Stimulated activated naive CD8-positive, alpha-beta T cell treated with anti-CD3 and anti-CD28 coated beads, Interleukin-15, Interleukin-2, amounts not matched to agents 100 ng/mL and 50 ng/mL, for 24 hours (primary cell): Measurements from ENCODE around the gene GSC.
"Not testable (repeated sequence)": the region's sequence is repeated elsewhere in the genome, so short reads cannot be mapped to it uniquely, and the experiment has no call there.

ENCODE experiments used
- H3K27ac Mint-ChIP-seq: one replicate; pipeline ENCODE4 v1.8.0; 2021; ENCODE audit warnings: mild to moderate bottlenecking, mixed read lengths
- H3K27me3 Mint-ChIP-seq: one replicate; pipeline ENCODE4 v1.8.0; 2021; ENCODE audit warnings: mixed read lengths
- H3K36me3 Mint-ChIP-seq: one replicate; pipeline ENCODE4 v1.8.0; 2021; ENCODE audit warnings: low read depth, mixed read lengths
- H3K4me1 Mint-ChIP-seq: one replicate; pipeline ENCODE4 v1.8.0; 2021; ENCODE audit warnings: low read depth, mixed read lengths
- H3K4me3 Mint-ChIP-seq: one replicate; pipeline ENCODE4 v1.8.0; 2021; ENCODE audit warnings: mild to moderate bottlenecking, mixed read lengths
- H3K9me3 Mint-ChIP-seq: one replicate; pipeline ENCODE4 v1.8.0; 2021; ENCODE audit warnings: mixed read lengths

GSC gene

DNA sequence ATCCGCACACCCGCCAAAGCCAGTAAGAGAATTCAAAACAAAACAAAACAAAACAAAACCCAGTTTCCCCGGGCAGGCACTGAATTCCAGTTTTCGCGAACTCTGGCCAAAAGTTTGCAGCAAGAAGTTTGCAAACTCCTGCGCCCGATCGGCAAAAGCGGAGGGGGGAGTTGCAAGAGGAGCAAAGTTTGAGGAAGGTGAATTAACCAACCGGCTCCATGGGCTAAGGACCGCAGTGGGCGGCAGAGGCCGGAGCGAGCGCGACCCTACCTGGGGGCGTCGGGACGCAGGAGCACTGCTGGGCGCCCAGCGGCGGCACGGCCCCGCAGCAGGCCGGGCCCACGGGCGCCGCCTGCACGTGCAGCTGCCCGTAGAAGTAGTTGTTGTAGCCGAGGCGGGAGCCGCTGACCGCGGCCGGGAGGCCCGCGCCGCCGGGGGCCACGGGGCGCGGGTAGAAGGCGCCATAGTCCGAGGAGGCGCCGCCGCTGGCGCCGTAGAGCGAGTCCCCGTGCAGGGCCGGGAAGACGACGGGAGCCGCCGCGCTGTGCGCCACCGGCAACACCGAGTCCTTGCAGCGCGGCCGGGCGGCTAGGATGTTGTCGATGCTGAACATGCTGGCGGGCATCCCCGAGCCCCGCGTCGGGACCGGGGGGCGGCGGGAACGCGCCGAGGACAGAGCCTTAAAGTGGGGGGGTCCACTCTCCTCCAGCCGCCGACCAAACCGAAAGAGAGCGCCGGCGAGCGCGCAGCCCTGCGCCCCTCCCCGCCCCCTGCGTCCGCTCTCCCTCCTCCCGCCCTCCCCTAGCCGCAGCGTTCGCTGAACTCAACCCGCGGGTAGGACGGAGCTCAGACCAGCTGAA lies at the start of gene GSC:
TSS of gene GSC (minus strand) at position 723 of the 860 bp plus-strand sequence. CDS start at position 625, 98 bp downstream.
- no peaks in the 10 kb centered on the region for H3K9me3 Mint-ChIP-seq
- H3K27ac Mint-ChIP-seq: no peak within 1 kb of the TSS

DNA sequence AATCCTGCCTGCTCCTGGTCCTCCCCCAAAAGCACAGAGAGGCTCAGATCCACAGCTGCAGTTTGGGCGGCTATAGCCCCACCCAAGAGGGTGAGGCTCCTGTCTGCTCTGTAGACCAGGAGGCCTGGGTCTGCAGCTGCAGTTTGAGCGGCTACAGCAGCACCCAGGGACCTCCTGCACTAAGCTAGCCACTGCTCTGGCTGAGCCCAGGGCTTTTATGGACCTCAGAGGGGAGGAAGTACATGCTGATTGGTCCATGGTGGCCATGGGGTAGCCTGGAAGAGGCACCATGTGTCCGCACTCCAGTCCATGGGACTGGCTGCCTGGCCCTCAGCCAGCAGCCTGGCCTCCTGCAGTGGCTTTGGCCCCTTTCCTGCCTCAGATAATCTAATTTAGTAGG lies 49.6 kb upstream of the GSC start:
- Mint-ChIP-seq H3K9me3 (no peaks in the 10 kb centered on the region), H3K4me1 (no peaks in the 10 kb centered on the region), H3K27ac (no peak overlapping the region), H3K36me3 (no peaks in the 10 kb centered on the region), H3K4me3 (no peak overlapping the region), H3K27me3 (peaks cover 11% of the 10 kb centered on the region)

More for the DNA sequence above, at the start of gene GSC:
- H3K4me3 Mint-ChIP-seq: peak within 1 kb of the TSS; percentile 72
- no peaks in the 10 kb centered on the region for H3K36me3 Mint-ChIP-seq
- H3K4me1 Mint-ChIP-seq: peaks cover 19% of the 10 kb centered on the region
- H3K27me3 Mint-ChIP-seq: peaks cover 86% of the 10 kb centered on the region

DNA sequence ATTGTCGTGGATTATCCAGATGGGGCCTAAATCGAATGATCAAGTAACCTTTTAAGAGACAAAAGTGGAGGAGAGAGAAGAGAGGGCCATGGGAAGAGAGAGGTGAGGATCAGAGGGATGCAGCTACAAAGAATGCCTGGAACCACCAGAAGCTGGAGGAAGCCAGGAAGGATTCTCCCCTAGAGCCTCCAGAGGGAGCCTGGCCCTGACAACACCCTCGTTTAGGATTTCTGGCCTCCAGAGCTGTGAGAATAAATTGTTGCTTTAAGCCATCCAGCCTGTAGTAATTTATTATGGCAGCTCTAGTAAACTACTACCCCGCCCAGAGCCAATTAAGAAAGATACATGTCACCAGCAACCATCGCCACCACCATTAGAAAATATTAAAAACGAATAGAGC lies 46.2 kb upstream of the GSC start:
- Mint-ChIP-seq H3K4me3 (no peak overlapping the region), H3K27me3 (no peaks in the 10 kb centered on the region), H3K36me3 (no peaks in the 10 kb centered on the region), H3K4me1 (no peaks in the 10 kb centered on the region), H3K27ac (no peak overlapping the region), H3K9me3 (no peaks in the 10 kb centered on the region)

DNA sequence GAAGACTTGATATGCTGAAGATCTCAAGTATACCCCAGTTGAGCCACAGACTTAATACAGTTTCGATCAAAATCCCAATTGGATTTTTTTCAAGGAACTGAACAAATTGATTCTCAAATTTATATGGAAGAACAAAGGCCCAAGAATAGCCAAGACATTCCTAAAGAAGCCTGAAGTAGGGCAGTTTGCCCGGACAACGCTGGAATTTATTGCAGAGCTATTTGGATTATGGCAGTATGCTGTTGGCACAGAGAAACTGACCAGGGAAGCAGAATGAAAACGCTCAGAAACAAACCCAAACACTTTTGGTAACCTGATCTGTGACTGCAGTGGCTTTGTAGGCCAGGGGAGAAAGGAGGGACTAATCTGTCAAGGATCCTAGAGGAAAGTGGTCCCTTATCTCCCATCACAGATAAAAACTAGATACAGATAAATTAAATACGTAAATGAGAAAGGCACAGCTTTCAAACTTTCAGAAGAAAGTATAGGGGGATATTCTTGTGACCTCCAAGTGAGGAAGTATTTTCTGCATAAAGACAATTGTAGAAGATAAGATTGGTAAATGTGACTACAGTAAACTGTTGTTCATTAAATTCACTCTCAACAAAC lies 35.9 kb upstream of the GSC start:
- Mint-ChIP-seq H3K27ac (no peak overlapping the region), H3K4me3 (no peak overlapping the region), H3K4me1 (no peaks in the 10 kb centered on the region), H3K27me3 (peaks cover 10% of the 10 kb centered on the region), H3K9me3 (no peaks in the 10 kb centered on the region), H3K36me3 (no peaks in the 10 kb centered on the region)

DNA sequence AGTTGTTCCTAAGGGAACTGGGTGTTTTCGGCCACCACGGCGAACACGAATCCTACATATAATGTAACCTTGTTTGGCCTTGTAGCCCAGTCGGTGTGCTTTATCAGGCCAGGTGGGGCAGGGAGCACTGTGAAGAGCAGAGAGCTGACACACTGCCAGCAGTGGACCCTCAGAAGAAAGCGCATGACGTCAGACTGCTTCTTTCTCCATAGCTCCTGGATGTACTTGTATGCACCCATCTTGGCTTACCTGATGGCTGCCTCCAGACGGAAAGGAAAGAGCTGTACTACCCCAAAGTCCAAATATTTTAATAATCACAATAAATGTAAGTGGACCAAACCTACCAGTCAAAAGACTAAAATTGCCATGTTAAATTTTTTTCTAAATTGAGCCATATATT lies 31.3 kb upstream of the GSC start:
- Mint-ChIP-seq H3K4me3 (no peak overlapping the region), H3K27me3 (peaks cover 10% of the 10 kb centered on the region), H3K4me1 (no peaks in the 10 kb centered on the region), H3K36me3 (no peaks in the 10 kb centered on the region), H3K27ac (no peak overlapping the region), H3K9me3 (no peaks in the 10 kb centered on the region)

DNA sequence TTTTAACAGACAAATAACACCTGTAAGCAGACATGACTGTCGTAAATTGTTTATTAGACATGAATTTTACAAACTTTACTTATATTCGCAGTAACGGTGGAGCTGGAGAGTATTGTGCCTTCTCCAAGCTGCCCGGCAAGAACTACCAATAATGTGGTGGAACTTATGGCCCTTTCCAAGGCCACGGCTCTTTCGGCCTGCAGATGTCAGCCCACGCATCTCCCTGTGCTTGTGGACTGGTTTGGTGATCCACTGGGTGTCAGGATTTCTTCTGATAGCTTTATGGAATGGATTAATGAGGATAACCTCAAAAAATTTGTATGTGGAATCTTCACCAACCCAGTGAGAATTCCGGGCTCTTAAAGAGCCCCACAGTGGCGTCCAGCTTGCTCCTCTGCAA lies 30.9 kb upstream of the GSC start:
- H3K27ac Mint-ChIP-seq, H3K4me1 Mint-ChIP-seq, H3K36me3 Mint-ChIP-seq, H3K9me3 Mint-ChIP-seq, H3K4me3 Mint-ChIP-seq: not testable (repeated sequence)
- H3K27me3 Mint-ChIP-seq: peaks cover 10% of the 10 kb centered on the region

DNA sequence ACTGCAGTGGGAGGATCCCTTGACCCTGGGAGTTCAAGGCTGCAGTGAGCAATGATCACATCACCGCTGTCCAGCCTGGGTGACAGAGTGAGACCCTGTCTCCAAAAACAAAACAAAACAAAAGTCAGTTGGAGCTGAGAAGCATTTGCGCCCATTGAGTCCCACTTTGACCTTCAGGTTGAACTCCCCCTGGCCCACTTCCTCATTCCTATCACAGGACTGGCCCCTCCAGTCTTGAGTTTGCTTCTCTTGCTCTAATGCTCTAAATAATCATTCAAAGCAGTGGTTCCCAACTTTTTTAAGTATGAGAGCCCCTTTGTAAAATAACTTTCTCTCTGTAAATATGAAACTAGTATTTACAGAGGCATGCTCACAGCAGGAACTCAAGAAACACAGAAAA lies 28.0 kb upstream of the GSC start:
- peaks cover 18% of the 10 kb centered on the region for H3K27me3 Mint-ChIP-seq
- H3K9me3 Mint-ChIP-seq: no peaks in the 10 kb centered on the region
- no peaks in the 10 kb centered on the region for H3K4me1 Mint-ChIP-seq
- H3K4me3 Mint-ChIP-seq: no peak overlapping the region
- no peaks in the 10 kb centered on the region for H3K36me3 Mint-ChIP-seq
- H3K27ac Mint-ChIP-seq: no peak overlapping the region

DNA sequence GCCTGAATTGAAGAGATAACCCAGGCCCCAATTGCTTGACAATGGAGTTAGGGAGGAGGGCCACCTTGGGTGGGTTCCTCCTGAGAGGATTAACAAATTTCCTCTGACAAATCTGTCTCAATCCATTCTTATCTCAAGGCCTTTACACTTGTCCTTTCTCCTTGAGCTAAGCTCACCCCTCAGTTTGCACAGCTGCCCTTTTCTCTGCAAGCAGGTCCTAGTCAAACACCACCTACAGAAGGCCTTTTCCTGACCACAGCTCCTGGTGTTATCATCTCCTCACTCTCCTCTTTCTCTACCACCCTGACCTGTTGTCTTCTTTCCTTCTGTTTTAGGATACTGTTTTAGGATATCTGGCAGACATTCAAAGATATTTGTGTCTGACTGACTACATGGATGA lies 26.4 kb upstream of the GSC start:
- H3K4me3 Mint-ChIP-seq: no peak overlapping the region

DNA sequence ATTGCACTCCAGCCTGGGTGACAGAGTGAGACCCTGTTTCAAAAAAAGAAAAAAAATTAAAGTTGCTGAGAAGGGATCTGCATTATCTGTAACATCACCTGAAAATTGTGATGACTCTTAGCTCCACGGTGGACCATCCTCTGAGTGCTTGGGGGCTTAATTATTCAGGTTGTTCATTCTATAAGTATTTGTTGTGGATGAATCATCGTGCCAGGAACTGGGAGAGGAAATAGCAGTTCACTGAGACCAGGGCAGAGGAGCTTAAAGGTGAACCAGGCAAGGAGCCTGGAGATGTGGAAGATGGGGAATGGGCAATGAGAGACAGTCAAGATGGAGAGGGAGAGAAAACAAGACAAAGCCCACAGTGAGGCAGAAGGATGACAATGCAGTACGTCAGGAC lies 25.5 kb upstream of the GSC start:
- Mint-ChIP-seq H3K4me1 (no peaks in the 10 kb centered on the region), H3K27ac (no peak overlapping the region), H3K4me3 (no peak overlapping the region), H3K36me3 (no peaks in the 10 kb centered on the region), H3K27me3 (peaks cover 18% of the 10 kb centered on the region), H3K9me3 (peaks cover 4% of the 10 kb centered on the region)

More for the DNA sequence above, 26.4 kb upstream of the GSC start:
- H3K27me3 Mint-ChIP-seq: peaks cover 18% of the 10 kb centered on the region
- H3K9me3 Mint-ChIP-seq: no peaks in the 10 kb centered on the region
- H3K27ac Mint-ChIP-seq: no peak overlapping the region
- H3K36me3 Mint-ChIP-seq: no peaks in the 10 kb centered on the region
- no peaks in the 10 kb centered on the region for H3K4me1 Mint-ChIP-seq

DNA sequence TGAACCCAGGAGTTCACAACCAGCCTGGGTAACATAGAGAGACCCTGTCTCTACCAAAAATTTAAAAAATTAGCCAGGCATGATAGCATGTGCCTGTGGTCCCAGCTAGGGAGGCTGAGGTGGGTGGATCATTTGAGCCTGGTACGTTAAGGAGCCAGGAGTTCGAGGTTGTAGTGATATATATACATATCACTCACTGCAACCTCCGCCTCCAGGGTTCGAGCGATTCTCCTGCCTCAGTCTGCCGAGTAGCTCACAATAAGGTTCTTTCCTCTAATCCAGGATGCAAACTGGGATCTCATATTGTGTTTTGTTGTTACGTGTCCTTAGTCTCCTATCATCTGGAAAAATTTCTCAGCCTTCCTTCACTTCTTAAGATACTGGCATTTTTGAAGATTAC lies 24.0 kb upstream of the GSC start:
- no peaks in the 10 kb centered on the region for H3K36me3 Mint-ChIP-seq
- peaks cover 4% of the 10 kb centered on the region for H3K9me3 Mint-ChIP-seq
- no peak overlapping the region for H3K4me3 Mint-ChIP-seq
- peaks cover 14% of the 10 kb centered on the region for H3K27me3 Mint-ChIP-seq
- no peak overlapping the region for H3K27ac Mint-ChIP-seq
- no peaks in the 10 kb centered on the region for H3K4me1 Mint-ChIP-seq

DNA sequence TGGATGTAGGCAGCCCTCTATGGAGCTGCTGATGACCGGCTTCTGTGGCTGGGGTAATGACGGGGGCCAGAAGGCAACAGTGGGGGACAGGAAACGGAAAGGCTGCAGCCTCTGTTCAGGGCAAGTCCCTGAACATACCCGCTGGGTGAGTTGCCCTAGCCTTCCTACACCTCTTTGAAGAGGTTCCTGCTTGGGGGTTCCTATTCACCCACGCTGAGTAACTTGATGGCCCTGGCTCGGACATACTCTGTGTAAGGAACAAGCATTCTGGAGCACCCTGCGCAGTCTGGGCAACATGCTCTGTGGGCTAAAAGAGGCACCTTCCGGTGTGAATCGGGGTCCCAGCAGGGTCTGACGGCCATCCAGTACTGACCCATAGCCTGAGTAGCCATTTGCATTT lies 17.7 kb upstream of the GSC start:
- Mint-ChIP-seq H3K27me3 (peaks cover 3% of the 10 kb centered on the region), H3K4me3 (no peak overlapping the region), H3K9me3 (peaks cover 4% of the 10 kb centered on the region), H3K27ac (no peak overlapping the region), H3K4me1 (no peaks in the 10 kb centered on the region), H3K36me3 (no peaks in the 10 kb centered on the region)

DNA sequence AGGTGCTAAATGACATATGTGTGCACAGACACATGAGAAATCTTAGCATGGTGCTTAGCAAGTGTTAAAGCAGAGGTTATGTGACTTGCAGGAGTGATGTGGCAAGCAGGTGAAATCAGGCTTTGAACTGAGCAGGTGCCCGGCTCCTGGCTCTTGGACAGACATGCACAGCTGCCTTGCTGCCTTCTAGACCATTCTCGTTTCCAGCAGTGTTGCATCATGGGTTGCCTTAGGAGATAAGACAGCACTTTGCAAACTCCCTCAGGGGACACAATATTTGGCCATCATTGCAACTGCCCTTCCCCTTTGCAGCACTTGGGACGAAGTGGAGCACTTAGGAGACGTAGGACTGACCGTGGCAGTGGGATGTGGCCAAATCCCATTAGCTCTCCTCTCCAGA lies 17.2 kb upstream of the GSC start:
- Mint-ChIP-seq H3K27ac (no peak overlapping the region), H3K9me3 (peaks cover 4% of the 10 kb centered on the region), H3K4me3 (no peak overlapping the region), H3K4me1 (no peaks in the 10 kb centered on the region), H3K27me3 (peaks cover 7% of the 10 kb centered on the region), H3K36me3 (no peaks in the 10 kb centered on the region)

DNA sequence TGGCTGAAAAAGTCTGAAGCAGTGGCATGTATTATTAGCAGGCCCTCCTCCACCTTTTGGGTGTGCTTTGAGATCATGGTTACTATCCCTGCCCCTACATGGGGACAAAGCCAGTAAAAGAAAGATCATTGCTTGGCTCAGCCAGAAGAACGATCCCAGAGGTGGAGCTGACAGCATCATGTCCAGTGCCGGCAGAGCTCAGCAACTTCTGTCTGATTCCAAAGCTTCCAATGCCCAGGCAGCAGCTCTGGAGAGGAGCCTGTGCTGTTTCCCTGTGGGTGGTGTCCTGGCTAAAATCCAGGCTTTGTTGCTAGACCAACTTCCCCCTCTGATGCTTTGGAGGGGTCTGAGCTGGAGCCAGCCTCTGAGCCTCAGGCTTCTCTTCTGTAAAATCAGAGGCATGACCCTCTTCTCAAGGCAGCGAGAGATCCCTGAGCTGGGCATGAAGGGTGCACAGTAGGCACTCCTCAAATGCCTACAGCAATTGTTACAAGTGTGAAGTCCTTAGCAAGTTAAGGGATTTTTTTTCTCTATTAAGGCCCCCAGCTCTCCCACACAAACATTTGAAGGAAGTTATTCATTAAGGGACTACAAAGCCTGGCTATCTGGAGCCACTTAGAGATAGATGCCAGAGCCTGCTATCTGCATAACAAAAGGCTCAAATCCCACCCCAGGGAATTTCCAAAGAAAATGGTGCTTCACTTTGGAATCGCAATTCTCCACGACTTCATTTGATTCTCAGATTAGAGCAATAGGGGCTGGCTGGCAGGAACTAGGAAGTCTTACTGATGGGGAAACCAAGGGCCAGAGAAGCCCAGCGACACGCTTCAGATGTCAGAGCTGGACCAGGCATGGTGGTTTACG lies 10.9 kb upstream of the GSC start:
- H3K4me1 Mint-ChIP-seq: no peaks in the 10 kb centered on the region
- no peaks in the 10 kb centered on the region for H3K36me3 Mint-ChIP-seq
- no peak overlapping the region for H3K27ac Mint-ChIP-seq
- H3K4me3 Mint-ChIP-seq: no peak overlapping the region
- no peaks in the 10 kb centered on the region for H3K9me3 Mint-ChIP-seq
- peaks cover 43% of the 10 kb centered on the region for H3K27me3 Mint-ChIP-seq

DNA sequence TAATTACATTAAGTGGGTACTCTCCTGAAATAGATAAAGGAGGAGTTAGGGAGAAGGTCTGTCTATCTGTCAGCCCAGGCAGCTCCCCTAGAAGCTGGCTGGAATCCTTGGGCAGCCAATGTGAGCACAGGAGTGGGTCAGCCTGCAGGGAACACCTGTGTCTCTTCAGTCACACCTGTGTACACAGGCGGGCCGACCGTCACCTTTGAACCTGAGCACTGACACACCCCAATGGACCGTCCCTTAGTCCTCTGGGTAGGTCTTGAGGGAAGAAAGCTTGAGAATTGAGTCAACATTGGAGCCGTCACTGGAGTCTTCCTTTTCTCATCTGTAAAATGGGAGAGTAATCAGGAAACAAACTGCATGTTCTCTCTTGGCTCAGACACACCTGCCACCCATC lies 9.8 kb upstream of the GSC start:
- Mint-ChIP-seq H3K27me3 (peaks cover 53% of the 10 kb centered on the region), H3K9me3 (no peaks in the 10 kb centered on the region), H3K4me1 (no peaks in the 10 kb centered on the region), H3K36me3 (no peaks in the 10 kb centered on the region), H3K4me3 (no peak overlapping the region), H3K27ac (no peak overlapping the region)

DNA sequence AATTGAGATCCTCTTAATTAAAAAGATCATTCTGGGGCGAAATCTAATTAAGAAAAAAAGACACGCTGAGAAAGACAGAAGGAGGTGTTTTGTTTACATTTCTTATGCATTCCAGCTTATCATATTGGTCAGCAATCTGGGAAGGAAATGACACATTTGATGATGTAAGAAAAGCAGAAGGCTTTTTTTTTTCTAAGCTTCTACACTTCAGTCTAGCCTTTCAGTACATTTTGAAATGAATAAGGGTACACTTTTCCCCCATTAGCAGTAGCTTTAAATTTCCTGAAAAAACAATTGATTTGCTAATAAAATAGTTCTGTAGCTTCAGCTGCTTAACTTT lies 5.9 kb upstream of the GSC start:
- Mint-ChIP-seq H3K4me3 (no peak overlapping the region), H3K27me3 (peaks cover 87% of the 10 kb centered on the region), H3K36me3 (no peaks in the 10 kb centered on the region), H3K9me3 (no peaks in the 10 kb centered on the region), H3K27ac (no peak overlapping the region), H3K4me1 (no peaks in the 10 kb centered on the region)
